ENCODE measurements around the gene TMEM178A. TPM values are rescaled to one million over a fixed set of nuclear protein-coding genes. Genes with fewer than 3 reads are reported as not detected.

TMEM178A gene
- total RNA-seq, 1 experiment from 2014 or later, result 7.5 TPM

DNA sequence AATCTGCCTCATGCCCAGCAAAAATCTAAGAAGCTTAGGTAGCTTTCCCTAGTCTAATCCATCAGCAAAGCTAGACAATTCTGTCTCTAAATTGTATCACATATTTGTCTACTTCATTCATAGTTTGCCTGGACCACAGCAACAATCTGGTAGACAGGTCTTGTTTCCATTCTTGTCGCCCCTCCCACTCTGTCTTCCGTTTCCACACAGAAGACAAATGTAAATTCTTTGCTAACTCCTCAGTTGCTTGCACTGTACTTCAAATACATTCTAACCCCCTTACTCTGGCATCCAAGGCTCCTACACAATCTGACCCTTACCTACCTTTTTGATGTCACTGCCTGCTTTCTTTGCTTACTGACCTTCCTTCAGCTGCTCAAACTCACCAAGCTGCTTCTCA lies 73.2 kb downstream of the TMEM178A start:
- TF ChIP-seq, protein P1, sequence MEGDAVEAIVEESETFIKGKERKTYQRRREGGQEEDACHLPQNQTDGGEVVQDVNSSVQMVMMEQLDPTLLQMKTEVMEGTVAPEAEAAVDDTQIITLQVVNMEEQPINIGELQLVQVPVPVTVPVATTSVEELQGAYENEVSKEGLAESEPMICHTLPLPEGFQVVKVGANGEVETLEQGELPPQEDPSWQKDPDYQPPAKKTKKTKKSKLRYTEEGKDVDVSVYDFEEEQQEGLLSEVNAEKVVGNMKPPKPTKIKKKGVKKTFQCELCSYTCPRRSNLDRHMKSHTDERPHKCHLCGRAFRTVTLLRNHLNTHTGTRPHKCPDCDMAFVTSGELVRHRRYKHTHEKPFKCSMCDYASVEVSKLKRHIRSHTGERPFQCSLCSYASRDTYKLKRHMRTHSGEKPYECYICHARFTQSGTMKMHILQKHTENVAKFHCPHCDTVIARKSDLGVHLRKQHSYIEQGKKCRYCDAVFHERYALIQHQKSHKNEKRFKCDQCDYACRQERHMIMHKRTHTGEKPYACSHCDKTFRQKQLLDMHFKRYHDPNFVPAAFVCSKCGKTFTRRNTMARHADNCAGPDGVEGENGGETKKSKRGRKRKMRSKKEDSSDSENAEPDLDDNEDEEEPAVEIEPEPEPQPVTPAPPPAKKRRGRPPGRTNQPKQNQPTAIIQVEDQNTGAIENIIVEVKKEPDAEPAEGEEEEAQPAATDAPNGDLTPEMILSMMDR (conservative IDR thresholded peaks at IDR 0.05), result no peak
- no peak overlapping the region for H3T11ph ChIP-seq (ENCODE audit: low read length)
- no peak overlapping the region for H3K9ac ChIP-seq (ENCODE audit: extremely low read depth, insufficient read length, low read length)
- H2BK12ac ChIP-seq (ENCODE audit: insufficient read length, low read depth, low read length), result no peak overlapping the region
- H4K5ac ChIP-seq (ENCODE audit: insufficient read length, low read depth, low read length), result no peak overlapping the region
- peaks cover 28 to 31% of the 10 kb centered on the region in 2 experiments for H3K4me1 Mint-ChIP-seq
- no peak overlapping the region for H3K4me3 Mint-ChIP-seq
- H3K4me2 ChIP-seq (ENCODE audit: insufficient read depth, insufficient read length, low read length), result no peak overlapping the region
- no peak overlapping the region for H2BK15ac ChIP-seq (ENCODE audit: low read depth, low read length)
- H3K9me3 Mint-ChIP-seq, result no peaks in the 10 kb centered on the region
- peaks cover 19 to 59% (median 25%) of the 10 kb centered on the region in 3 experiments for H3K36me3 Mint-ChIP-seq (ENCODE audit: insufficient read depth in 1 of 3, low read depth in 3 of 3)
- H3K27ac Mint-ChIP-seq, result peak overlapping the region in 2 of 3 experiments; percentile 51 to 83; a peak in 6 of 7 replicates
- H2BK20ac ChIP-seq (ENCODE audit: low read depth, low read length, poor library complexity, severe bottlenecking), result no peak overlapping the region
- no peak overlapping the region for H2BK5ac ChIP-seq (ENCODE audit: insufficient read length, low read length)
- DNase-seq, result no peak
- no peak overlapping the region for H3K23ac ChIP-seq (ENCODE audit: insufficient read length, low read depth, low read length)
- H2AK5ac ChIP-seq (ENCODE audit: insufficient read length, low read length), result no peak overlapping the region
- no peak overlapping the region for H3K4ac ChIP-seq (ENCODE audit: low read depth, low read length)
- H4K91ac ChIP-seq (ENCODE audit: insufficient read length, low read depth, low read length), result no peak overlapping the region
- H3K9me3 ChIP-seq (ENCODE audit: control insufficient read depth, low read depth, low read length), result no peaks in the 10 kb centered on the region
- no peak overlapping the region for H2BK120ac ChIP-seq (ENCODE audit: low read depth, low read length, poor library complexity, severe bottlenecking)
- peaks cover 8% of the 10 kb centered on the region; the same call in 1 of the 2 replicates for H3K4me1 ChIP-seq (ENCODE audit: insufficient read depth, low read length)
- no peak overlapping the region for H3K14ac ChIP-seq (ENCODE audit: insufficient read depth, low read length)
- WGBS (ENCODE audit: extremely low coverage, insufficient read length, low lambda C conversion rate), result no CpG with 5 or more reads among the region's 2 CpGs
- no peak overlapping the region for H2AFZ ChIP-seq (ENCODE audit: low read length)
- no peaks in the 10 kb centered on the region for H3K79me2 ChIP-seq (ENCODE audit: insufficient read depth, low read length)
- H3K79me1 ChIP-seq (ENCODE audit: insufficient read depth, low read depth, low read length, poor library complexity, severe bottlenecking), result peaks cover 4% of the 10 kb centered on the region
- no peaks in the 10 kb centered on the region for H3K27me3 Mint-ChIP-seq (ENCODE audit: low read depth)
- H3K27me3 ChIP-seq (ENCODE audit: insufficient read depth, low read length), result no peaks in the 10 kb centered on the region
- no peak overlapping the region for H3K27ac ChIP-seq (ENCODE audit: insufficient read length, low read depth, low read length)
- H3K18ac ChIP-seq (ENCODE audit: insufficient read length, low read depth, low read length), result no peak overlapping the region
- no peaks in the 10 kb centered on the region for H3K23me2 ChIP-seq (ENCODE audit: insufficient read length, low read depth, low read length, poor library complexity, severe bottlenecking)
- H4K20me1 ChIP-seq (ENCODE audit: control insufficient read depth, insufficient read depth, insufficient read length), result no peaks in the 10 kb centered on the region
- no peak overlapping the region for H4K8ac ChIP-seq (replicated peaks; ENCODE audit: insufficient read length, low read depth, low read length)
- H3K56ac ChIP-seq (ENCODE audit: insufficient read length, low read depth, low read length), result no peak overlapping the region

All from H9 (cell line).